GM12872 (cell line): Measurements from ENCODE around the gene TALDO1.

Source experiments
- TF ChIP-seq, protein P1 (sequence below): IDR thresholded peaks from 3 replicates; pipeline ENCODE4 v1.5.1; 2011; ENCODE audit warnings: low read depth, mild to moderate bottlenecking, low read length, moderate library complexity; ENCODE audit not compliant: insufficient read depth

Gene TALDO1

DNA sequence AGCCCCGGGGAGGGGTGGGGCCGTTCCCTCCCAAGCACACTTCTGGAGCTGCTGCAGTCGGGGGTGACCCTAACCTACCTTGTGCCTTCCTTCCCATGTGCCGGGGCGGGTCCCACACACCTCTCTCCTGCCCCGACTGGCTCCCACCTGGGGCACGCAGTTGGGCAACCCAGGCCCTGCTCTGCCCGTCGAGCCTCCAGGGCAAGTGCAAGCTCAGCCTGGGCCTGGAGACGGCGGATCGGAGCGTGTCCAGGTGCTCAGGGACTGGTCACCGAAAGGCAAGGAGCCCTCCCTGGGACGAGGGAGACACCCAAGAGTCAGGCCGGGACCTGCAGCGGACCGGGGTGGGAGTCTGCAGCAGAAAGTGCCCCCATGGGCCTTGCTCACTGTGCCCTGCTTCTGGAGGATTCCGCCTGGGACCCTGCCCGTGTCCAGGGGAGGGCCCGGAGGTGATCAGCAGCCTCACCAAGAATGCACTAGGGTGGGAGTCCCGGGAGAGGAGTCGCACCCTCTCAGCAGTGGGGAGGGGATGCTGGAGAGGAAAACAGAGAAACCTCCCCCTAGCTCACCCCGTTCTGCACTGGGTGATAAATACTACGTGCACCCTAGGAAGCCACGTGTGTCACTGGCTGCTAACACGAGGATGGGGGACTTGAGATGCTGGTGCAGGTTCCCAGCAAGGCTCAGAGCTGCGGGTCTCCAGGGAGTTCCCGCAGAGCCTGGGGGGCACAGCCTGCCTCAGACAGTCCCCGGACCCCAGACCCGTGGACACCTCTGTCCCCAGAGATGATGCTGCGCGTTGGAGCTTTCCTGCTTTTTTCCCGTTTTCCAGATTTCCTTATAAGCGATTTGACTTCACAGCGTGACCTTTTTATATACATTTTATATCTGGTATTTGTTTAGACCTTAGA is 35.3 kb downstream of the TALDO1 start:
- TF ChIP-seq, protein P1, sequence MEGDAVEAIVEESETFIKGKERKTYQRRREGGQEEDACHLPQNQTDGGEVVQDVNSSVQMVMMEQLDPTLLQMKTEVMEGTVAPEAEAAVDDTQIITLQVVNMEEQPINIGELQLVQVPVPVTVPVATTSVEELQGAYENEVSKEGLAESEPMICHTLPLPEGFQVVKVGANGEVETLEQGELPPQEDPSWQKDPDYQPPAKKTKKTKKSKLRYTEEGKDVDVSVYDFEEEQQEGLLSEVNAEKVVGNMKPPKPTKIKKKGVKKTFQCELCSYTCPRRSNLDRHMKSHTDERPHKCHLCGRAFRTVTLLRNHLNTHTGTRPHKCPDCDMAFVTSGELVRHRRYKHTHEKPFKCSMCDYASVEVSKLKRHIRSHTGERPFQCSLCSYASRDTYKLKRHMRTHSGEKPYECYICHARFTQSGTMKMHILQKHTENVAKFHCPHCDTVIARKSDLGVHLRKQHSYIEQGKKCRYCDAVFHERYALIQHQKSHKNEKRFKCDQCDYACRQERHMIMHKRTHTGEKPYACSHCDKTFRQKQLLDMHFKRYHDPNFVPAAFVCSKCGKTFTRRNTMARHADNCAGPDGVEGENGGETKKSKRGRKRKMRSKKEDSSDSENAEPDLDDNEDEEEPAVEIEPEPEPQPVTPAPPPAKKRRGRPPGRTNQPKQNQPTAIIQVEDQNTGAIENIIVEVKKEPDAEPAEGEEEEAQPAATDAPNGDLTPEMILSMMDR, result no peak

DNA sequence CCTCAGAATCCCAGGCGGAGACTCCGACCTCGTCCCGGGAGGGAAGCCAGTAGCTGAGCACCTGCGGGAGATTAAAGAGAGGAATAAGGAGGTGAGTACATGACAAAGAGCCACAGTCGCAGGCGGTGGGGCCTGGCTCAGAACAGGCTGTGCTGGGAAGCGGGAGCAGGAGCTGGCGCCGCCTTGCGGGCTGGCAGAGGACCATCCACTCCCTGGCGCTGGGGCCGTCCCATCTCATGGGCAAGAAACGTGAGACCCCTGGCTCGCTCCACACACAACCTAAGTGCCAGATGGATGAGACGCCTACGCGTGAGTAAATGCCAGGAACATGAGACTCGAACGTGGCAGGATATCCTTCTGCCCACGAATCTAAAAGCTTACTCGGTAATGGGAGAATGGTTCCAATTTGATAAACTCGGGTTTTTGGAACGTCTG is 36.3 kb downstream of the TALDO1 start:
- TF ChIP-seq, protein P1, result peak; percentile 68

DNA sequence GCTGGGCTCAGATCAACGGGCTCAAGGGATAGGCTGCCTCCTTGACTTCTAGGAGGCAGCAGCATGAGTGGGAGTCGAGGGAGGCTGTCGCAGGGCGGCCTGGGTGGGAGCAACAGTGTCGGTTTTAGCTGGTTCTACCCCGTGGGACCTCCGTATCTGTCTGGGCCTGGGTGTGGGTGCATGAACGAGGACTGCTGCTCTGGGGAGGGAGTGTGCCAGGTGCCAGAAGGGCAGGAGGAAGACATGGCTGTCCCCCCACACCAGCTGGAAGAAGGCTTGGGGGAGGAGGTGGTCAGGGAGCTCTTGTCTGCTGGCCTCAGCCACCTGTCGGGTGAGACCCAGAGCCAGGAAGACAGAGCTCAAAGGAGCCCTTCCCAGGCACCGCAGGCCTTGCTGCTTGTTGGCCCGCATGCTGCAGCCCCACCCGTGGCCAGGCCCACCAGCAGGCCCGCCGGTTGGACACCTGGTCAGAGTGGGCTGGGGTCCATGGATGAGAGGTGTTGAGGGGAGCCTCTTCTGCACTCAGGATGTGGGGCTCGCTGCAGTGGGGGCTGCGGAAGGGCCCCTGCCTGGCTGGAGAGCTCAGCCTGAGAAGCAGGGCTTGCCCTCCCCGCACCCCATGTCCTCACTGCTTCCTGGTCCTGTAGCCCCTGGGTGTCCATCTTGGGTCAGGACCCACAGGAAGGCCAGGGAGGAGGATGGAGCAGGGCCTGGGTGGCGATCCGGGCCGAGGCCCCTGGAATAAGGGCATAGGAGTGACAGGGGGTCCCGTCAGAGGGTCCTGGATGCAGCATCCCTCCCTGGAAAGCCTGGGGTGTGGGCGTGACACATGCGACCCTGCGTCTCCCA is 39.2 kb downstream of the TALDO1 start:
- TF ChIP-seq, protein P1, result no peak

DNA sequence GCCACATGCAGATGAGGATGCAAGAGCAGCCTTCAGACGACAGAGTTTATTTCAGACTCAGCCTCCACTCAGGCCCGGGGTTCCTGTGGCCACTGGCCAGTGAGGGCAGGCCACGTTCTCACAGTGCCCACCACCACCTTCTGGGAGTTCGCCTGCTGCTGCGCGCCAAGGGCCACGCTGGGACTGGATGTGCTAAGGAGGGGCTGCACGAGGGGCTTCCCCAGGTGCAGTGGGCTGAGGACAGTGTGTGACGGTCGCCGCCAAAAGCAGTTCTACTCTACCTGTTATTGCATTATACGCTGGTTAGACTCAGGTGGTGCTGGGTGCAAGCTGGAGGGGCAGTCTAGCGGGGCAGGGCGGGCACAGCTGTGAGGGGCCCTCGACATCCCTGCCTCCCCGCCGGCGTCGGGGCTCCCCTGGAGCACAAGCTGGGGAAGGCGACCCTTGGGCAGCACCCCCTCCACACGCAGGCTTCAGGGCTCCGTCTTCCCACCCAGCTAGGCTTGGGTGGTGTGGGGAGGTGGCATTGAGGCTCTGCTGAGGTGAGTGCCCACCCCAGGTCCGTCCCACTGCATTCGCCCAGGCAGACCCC is 39.9 kb downstream of the TALDO1 start:
- TF ChIP-seq, protein P1, result no peak

DNA sequence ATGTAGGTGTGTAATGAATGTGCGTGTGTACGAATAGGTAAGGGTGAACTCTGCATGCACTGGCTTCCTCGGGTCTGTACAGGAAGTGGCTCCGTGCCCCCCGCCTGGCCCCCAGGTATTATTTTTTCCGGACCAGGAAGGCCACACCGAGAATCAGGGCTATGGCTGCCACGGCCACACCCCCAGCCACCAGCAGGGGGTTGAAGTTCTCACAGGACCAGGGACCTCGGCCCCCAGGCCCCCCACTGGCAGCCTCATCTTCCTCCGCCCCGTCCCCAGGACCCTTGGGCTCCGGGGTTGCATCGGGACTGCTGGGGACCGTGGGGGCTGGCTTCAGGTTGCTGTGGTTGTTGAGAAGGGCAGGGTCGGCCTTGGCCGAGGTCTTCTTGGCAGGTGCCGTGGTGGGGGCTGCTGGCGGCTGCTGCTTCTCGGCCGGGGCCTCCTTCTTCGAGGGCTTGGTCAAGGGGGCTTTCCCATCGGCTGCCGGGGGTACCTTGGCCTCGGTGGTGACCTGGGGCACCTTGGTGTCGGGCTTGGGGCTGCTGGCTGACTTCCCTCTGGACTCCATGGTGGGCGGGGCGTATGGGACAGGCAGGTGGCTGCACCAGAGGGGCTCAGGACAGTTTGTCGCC is 40.9 kb downstream of the TALDO1 start:
- TF ChIP-seq, protein P1, result peak; percentile 26; the same call in 1 of the 3 replicates

DNA sequence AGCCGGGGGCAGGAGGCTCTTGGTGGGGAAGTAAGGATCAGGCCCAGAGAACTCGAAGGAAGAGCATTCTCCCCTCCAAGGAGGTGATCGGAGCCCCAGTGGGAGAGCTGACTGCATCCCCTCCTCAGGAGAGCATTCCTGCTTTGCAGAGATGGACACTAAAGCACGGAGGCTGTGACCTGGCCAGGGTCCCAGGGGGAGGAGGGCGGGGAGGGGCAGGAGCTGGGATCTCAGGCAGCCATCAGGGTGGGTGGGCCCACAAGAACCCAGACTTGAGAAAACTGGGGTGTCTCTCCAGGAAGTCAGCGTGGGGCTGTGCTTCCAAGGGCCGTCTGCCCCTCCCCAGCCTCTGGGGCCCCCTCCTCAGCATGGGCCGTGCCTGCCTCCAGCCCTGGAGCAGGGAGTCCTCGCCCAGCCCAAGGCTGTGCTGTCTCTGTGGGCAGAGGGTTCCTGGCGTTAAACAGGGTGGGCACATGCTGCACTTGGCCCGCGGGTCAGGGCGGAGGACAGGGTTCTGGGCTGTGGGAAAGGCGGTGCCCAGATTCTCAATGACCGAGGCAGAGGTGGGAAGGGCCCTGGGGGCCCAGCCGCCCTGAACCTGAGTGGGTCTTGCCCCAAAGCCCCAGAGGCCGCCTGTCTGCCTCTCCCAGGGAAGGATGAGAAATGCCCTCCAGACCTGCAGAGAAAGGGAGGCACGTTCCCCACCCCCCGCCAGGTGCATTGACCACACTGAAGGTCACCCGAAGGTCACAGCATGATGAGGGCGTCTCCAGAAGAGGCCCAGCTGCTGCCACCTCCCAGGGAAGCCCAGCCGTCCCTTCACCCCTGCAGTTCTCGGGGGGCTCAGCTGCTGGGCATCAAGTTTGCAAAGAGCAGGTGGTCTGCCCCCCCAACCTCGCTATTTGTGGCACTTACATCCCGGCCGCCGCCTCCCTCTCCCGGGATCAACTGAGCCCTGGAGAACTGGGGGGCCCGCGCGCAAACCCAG is 42.0 kb downstream of the TALDO1 start:
- TF ChIP-seq, protein P1, result no peak
